Activated CD4-positive, CD25-positive, alpha-beta regulatory T cell (primary cell): Measurements from ENCODE around the gene TNFRSF12A.

Experiments used
- DNase-seq, 4 experiments: peaks; one replicate each; lab custom pipeline; 2025; lab: John Stamatoyannopoulos, UW

Gene TNFRSF12A

GRCh38 chr16:2986623-2987188 is 33.5 kb upstream of the TNFRSF12A start:
- no peak for DNase-seq

GRCh38 chr16:2987286-2987685 is 32.9 kb upstream of the TNFRSF12A start:
- no peak for DNase-seq

GRCh38 chr16:2987833-2988232 is 32.3 kb upstream of the TNFRSF12A start:
- no peak for DNase-seq

DNA sequence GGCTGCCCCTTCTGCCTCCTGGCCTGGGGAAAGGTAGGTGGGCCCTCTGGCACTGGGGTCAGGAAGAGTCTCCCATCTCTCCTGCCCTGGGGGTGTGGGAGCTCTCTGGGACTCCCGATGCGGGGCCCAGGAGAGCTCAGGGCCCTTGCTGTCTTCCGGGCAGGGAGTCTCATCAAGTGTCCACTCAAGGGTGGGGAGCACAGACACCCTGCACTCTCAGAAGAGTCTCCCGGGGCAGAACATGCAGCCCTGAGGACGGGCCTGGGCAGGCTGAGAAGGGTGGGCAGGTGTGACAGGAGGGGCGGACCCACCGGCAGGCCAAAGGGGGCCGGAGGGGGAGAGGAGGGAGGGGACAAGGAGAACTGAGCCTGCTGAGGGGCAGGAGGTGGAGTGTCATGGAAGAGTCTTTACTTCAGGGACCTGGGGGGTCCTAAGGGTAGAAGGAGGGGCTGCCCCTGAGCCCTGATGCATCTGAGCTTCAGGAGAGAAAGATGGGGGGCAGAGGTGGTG is 31.5 kb upstream of the TNFRSF12A start:
- DNase-seq: no peak

- DNase-seq: no peak
Observed at GRCh38 chr16:2990891-2991290, 29.3 kb upstream of the TNFRSF12A start.

DNA sequence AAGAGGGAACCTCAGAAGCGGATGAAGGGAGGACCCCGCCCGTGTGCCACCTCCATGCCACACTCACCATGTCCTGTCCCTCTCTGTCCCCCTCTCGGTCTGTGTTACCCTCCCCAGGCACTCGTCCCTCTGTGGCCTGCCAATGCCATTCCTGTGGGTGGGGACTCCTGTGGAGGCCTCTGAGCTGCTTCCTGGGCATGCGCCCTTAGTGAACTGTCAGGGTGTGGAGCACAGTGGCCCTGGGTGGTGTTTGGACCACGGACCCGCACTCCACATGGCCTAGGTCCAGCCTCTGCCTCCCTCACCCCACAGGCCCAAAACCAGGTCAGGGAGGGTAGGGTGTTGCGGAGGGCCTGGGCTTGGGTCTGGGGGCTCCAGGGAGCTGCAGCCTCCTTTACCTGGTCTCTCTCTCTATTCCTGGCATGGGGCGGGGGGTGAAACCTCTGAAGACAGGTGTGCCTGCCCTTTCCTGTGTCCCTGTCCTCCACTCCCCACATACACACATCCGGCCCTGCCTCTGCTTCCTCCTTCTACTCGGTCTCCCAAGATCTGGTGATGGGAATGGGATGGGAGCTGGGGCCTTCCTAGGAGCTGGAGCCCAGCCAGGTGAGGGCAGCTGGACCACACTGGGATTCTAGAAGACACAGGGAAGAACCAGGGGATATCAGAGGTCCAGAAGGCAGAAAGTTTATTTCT is 28.5 kb upstream of the TNFRSF12A start:
- no peak for DNase-seq

- DNase-seq: no peak
Observed at GRCh38 chr16:2992383-2993081, 27.6 kb upstream of the TNFRSF12A start.

- DNase-seq: no peak
Observed at GRCh38 chr16:2996298-2996697, 23.9 kb upstream of the TNFRSF12A start.

GRCh38 chr16:2999929-3000328 is 20.2 kb upstream of the TNFRSF12A start:
- no peak for DNase-seq

DNA sequence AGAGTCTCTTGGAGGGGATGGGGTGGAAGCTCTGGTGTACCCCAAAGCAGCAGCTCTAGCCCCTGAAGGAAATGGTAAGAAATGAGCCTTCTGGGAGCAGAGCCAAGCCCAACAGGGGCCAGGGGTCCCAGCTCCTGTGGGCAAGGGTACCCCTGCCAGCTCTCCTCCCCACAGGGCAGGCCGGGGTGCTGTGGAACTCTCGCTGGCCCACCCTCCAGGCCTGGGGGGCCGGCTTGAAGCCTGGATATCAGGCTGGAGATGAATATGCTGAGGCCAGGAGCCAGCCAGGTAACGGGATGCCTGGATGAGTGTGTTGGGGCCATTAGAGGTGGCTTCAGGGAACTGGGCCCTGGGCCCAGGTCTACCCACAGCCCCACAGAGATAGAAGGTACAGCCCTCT is 19.6 kb upstream of the TNFRSF12A start:
- DNase-seq: no peak

- DNase-seq: no peak
Observed at GRCh38 chr16:3001316-3001715, 18.9 kb upstream of the TNFRSF12A start.

DNA sequence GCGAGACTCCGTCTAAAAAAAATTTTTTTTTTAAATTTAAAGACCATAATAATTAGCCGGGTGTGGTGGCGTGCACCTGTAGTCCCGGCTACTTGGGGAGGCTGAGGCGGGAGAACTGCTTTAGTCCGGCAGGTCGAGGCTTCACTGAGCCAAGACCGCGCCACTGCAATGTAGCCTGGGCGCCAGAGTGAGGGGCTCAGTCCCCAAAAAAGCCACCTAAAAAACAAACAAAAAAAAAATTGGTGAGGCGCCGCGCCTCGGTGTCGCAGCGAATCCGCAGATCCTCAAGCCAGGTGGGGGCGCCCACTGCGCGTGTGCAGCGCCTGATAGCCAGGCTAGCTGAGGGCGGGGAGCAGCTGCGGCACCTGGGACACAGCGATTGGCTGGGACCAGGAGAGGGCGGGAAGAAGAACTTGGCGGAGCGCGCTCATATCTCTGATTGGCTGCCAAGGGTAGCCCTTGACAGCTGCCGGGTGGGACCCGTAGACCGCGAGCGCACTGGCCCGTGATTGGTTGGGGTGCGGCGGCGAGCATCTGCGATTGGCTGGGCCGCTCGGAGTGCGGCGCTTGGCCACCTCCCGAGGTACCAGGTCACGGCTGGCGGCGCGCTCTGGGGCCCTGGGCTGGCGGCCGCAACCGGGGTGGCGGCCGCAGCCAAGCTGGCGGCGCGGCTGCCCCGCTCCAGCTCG is 16.4 kb upstream of the TNFRSF12A start:
- peak; percentile 84 to 93 (median 88) for DNase-seq

DNA sequence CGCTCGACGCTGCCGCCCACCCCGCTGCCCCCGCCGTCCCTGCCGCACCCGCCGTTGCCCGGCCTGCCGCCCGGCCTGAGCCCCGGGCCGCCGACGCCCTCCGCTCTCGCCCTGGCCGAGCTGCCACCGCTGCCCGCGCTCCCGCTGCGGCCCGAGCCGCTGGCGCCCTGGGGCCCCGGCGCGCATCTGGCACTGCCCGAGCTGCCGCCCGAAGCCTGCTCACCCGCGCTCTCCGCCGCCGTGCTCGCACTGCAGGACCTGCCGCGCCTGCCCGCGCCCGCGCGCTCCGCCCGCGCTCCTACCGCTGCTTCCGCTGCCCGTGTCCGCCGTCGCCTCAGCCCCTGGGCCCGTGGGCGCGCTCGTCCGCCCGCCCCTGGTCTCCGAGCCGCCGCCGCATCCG is 15.8 kb upstream of the TNFRSF12A start:
- DNase-seq: no peak

DNA sequence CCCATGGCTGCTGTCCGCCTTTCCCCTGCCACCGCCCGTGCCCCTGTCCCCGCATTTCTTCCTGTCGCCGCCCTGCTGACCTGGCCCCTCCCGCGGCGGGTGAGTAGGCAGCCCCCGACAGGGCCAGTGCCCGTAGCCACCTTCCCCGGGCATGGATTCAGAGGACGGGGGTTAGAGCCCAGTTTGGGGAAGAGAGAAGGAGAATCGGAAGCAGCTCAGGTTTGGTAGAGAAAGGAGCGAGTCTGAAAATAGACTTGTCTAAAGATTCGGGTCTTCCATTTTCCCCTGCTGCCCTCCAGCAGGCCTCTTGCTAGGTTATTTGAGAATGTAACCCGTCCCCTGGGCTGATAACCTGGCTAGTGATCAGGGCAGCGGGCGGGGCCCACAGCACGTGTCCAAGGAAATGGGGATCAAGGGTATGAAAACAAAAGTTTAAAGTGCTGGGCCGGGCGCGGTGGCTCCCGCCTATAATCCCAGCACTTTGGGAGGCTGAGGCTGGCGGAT is 15.3 kb upstream of the TNFRSF12A start:
- no peak for DNase-seq

DNA sequence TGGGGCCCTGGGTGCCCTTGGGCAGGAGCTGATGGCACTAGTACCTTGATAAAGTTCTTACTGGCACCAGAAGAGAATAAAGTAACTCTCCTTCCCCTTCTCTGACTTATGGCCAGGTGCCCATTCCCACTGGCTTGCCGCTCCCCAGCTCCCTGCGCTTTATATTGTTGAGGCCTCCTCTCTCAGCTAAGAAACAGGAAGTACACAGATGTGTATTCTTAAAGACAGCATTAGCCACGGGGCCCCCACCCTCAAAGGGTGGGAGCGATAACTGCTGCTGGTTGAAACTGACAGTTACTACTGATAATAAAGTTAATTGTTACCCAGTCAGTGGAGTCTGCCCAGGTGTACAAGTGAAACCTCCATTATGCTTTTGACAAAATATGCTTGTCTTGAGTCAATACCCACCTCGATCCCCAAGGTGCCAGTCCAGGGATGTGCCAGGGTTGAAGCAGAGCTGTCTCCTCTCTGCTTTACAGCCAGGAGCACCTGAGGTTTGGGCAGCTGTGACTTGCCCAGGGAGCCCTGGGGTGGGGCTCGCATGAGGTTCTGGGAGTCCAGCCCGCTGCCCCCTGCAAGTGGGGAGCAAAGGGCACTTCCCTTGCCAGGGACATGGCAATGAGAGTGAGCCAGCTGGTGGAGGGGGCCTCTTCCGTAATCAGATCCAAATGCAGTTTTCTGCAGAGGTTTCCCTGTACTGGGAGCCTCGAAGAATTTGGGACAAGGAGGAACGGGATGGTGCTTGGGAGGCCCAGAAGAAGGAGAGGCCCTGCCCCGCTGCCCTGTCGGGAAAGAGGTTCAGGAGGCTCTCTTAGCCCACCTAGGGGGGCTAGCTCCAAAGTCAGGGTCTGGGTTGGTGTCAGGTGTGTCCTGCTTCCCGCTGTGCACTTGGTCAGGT is 12.9 kb upstream of the TNFRSF12A start:
- DNase-seq: no peak

- DNase-seq: no peak
Observed at GRCh38 chr16:3007957-3008689, 12.0 kb upstream of the TNFRSF12A start.

DNA sequence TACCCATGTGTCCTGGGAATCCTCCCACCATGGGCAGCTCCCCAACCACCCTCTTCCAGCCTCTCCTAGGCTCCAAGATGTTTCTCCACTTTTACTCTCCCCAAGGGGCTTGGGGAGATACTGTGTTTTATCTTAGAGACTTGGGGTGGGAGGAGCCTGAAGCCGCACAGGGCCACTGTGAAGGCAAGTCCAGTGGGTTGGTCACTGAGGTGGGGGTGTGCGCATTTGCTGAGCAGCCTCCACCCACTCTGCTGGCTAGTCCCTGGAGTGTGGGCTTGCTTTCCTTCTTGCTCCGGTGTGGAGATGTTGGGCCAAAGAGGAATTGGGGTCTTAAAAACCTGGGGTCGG is 11.5 kb upstream of the TNFRSF12A start:
- no peak for DNase-seq

DNA sequence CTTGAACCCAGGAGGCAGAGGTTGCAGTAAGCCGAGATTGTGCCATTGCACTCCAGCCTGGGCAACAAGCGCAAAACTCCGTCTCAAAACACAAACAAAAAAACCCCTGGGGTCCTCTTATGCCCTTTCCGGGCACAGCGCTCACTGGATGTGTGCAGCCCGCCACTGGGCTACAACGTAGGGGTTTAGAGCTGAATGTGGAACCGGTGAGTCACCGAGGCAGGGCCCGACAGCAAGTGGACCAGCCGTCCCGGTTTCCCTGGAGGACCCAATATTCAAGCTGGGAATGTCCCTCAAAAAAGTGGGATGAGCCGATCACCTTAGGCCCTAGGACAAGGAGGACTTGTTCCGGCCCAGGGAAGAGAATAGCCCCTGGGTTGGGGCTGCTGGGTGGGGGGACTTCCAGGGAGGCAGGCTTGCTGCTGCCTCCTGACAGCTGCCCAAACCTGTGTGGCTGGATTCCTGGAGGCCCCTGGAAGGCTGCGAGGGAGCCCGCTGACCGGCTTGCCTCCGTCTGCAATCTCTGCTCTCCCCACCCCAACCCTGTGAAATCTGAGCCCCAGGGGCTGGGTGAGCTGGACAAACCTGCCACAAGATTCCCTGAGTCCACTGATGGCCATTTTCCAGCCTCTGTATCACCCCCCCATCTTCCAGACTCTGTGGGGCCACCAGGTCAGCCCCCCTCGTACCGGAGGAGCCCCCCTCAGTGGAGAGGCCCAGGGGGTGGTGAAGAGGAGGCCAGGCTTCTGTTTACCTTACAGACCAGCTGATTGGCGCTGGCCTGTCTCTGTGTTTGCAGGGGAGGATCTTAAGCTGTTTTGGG is 10.4 kb upstream of the TNFRSF12A start:
- no peak for DNase-seq

DNA sequence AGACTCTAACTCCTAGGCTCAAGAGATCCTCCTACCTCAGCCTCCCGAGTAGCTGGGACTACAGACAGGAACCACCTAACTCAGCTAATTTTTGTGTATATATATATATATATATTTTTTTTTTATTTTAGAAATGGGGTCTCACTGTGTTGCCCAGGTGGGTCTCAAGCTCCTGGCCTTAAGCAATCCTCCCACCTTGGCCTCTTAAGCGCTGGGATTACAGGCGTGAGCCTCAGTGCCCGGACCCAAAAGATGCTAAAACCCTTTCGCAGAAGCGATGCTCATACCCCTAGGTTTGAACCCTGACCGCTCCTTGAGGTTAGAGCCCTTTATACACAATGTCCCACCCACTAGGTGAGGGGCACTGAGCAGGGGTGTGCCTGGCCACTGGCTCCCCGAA is 9.7 kb upstream of the TNFRSF12A start:
- DNase-seq: no peak

DNA sequence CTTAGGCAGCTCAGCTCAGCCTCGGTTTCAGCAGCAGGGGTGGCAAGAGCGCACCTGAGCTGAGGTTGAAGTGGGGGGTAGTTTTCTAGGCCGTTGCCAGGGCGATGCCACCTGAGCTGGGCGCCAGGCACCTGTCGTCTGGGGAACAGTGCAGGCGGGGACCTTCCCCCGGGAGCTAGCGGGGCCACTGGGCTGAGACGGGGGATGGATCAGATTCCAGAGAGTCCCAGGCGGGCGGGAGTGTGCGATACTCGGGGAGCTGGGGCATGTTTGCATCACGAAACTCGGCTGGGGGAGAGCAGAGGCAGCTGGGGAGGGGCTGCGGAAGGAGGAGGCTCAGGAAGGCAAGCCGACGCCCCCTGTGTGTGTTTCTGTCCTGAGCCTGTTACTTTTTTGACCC is 7.9 kb upstream of the TNFRSF12A start:
- DNase-seq: no peak
